Kidney capillary endothelial cell (primary cell): Measurements from ENCODE around the gene LRRC27.

ENCODE experiments used
- DNase-seq: peaks from one replicate; pipeline ENCODE4 v3.0.0-alpha.2; 2018; ENCODE audit warnings: low spot score

Gene LRRC27

GRCh38 chr10:132357286-132358058, 25.5 kb downstream of the LRRC27 start:
- no peak for DNase-seq

- DNase-seq, result no peak
Measured at GRCh38 chr10:132359305-132360040, 27.5 kb downstream of the LRRC27 start.

- no peak for DNase-seq
Measured at GRCh38 chr10:132360766-132361447, 28.9 kb downstream of the LRRC27 start.

GRCh38 chr10:132361581-132362101, 29.6 kb downstream of the LRRC27 start:
- no peak for DNase-seq

GRCh38 chr10:132362151-132362611, 30.2 kb downstream of the LRRC27 start:
- no peak for DNase-seq

- no peak for DNase-seq
Measured at GRCh38 chr10:132363376-132363775, 31.4 kb downstream of the LRRC27 start.

- DNase-seq, result no peak
Measured at GRCh38 chr10:132363921-132364593, 32.1 kb downstream of the LRRC27 start.

GRCh38 chr10:132364594-132364970, 32.6 kb downstream of the LRRC27 start:
- no peak for DNase-seq

- DNase-seq, result no peak
Measured at GRCh38 chr10:132365102-132365501, 33.1 kb downstream of the LRRC27 start.

GRCh38 chr10:132366006-132366405, 34.0 kb downstream of the LRRC27 start:
- DNase-seq, result no peak

- DNase-seq, result no peak
Measured at GRCh38 chr10:132366499-132366898, 34.5 kb downstream of the LRRC27 start.

GRCh38 chr10:132368391-132368790, 36.4 kb downstream of the LRRC27 start:
- DNase-seq, result no peak

GRCh38 chr10:132368881-132369635, 37.1 kb downstream of the LRRC27 start:
- no peak for DNase-seq

GRCh38 chr10:132369636-132370185, 37.7 kb downstream of the LRRC27 start:
- no peak for DNase-seq

- no peak for DNase-seq
Measured at GRCh38 chr10:132370426-132371340, 38.7 kb downstream of the LRRC27 start.

GRCh38 chr10:132371641-132372081, 39.7 kb downstream of the LRRC27 start:
- DNase-seq, result no peak

GRCh38 chr10:132372516-132373095, 40.6 kb downstream of the LRRC27 start:
- no peak for DNase-seq

GRCh38 chr10:132373241-132373955, 41.4 kb downstream of the LRRC27 start:
- DNase-seq, result no peak

- DNase-seq, result no peak
Measured at GRCh38 chr10:132374176-132374575, 42.2 kb downstream of the LRRC27 start.
